Measurements from ENCODE around the gene NKX2-4. TPM values are rescaled to one million over a fixed set of nuclear protein-coding genes. Genes with fewer than 3 reads are reported as not detected.
A peak's percentile ranks its signal among the peaks of the same experiment; 100 is the strongest.
"Not testable (repeated sequence)": the region's sequence is repeated elsewhere in the genome, so short reads cannot be mapped to it uniquely, and the experiment has no call there.

NKX2-4 gene
- not detected in 2 replicates for total RNA-seq

- no peak for DNase-seq (ENCODE audit: extremely low read depth, low read depth, low spot score)
Observed at GRCh38 chr20:21397341-21398108, at the start of gene NKX2-4. TSS of gene NKX2-4 (minus strand) at chr20:21397526. CDS start at chr20:21397399, 127 bp downstream.

DNA sequence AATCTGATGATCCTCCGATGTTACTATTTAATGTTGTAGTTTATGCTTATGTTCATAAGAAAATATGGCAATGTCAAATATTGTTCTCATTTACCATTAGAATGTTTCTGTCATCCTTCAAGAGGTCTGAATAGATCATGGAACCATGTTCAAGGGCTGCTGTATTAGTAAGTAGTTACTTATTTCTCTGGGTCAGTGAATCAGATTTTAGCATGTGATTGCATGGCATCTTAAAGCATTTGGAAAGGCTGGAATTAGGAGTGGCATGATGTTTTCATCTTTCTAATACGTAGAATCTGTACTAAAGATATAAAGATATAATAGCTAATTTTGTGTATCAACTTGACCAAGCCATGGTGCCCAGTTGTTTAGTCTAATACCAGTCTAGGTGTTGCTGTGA lies 40.5 kb upstream of the NKX2-4 start:
- no peak for DNase-seq (ENCODE audit: extremely low read depth, low read depth, low spot score)

- no peak for DNase-seq (ENCODE audit: extremely low read depth, low read depth, low spot score)
Observed at GRCh38 chr20:21437248-21437647, 39.9 kb upstream of the NKX2-4 start.

DNA sequence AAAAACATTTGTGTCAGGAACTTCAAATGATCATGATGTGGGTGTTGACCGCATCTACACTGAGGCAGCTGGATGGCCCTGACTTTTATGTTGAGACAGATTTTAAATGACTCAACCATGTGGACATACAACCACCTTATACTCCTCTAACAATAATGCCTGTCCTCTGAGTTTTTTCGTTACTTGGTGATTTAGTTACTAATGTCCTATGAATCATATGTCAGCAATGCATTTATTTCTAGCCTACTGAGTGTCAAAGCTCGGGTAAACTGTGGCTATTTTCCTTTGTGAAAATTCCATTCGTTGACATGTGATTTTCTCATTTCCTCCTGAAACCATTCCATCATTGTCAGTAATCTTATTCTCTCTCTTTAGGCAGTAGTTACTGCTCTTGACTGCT lies 38.9 kb upstream of the NKX2-4 start:
- DNase-seq (ENCODE audit: extremely low read depth, low read depth, low spot score): peak; percentile 34

- no peak for DNase-seq (ENCODE audit: extremely low read depth, low read depth, low spot score)
Observed at GRCh38 chr20:21435576-21435975, 38.2 kb upstream of the NKX2-4 start.

GRCh38 chr20:21433329-21433890 lies 36.1 kb upstream of the NKX2-4 start:
- no peak for DNase-seq (ENCODE audit: extremely low read depth, low read depth, low spot score)

- DNase-seq (ENCODE audit: extremely low read depth, low read depth, low spot score): no peak
Observed at GRCh38 chr20:21432911-21433310, 35.6 kb upstream of the NKX2-4 start.

DNA sequence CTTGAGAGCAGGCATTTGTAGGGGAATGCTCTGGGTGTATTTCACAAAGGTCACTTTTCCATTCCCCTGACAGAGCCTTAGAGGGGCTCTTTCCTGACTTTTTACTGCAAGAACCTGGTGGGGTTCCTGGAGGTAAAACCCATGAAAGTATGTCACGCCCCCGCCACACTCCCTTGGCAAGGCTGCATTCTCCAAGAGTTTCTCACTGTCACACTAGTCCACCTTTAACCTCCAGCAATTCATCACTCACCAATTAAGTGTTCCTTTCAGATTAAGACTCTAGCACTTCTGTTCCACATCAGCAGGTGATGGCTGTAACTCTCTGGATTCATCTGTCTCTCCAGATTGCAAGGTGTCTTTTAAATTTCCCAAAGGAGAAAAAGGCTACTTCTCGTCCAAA lies 32.7 kb upstream of the NKX2-4 start:
- DNase-seq (ENCODE audit: extremely low read depth, low read depth, low spot score): no peak

DNA sequence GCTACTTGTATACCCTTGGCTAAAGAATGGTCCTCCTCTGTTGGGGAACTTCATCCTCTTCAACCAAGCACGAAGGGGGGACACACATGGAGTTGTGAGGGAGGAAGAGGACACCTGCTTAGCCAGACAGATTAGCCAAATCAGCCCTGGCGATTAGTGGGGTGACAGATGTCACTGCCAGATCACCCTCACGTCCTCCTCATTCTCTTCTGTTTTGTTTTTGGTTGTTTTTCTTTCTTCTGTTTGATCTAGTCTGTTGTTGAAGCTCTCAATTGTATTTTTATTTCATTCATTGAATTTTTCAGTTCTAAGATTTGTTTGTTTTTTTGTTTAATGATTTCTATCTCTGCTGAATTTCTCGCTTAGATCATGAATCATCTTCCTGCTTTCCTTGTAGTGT lies 27.5 kb upstream of the NKX2-4 start:
- DNase-seq (ENCODE audit: extremely low read depth, low read depth, low spot score): no peak

GRCh38 chr20:21423712-21424111 lies 26.4 kb upstream of the NKX2-4 start:
- DNase-seq (ENCODE audit: extremely low read depth, low read depth, low spot score): not testable (repeated sequence)

DNA sequence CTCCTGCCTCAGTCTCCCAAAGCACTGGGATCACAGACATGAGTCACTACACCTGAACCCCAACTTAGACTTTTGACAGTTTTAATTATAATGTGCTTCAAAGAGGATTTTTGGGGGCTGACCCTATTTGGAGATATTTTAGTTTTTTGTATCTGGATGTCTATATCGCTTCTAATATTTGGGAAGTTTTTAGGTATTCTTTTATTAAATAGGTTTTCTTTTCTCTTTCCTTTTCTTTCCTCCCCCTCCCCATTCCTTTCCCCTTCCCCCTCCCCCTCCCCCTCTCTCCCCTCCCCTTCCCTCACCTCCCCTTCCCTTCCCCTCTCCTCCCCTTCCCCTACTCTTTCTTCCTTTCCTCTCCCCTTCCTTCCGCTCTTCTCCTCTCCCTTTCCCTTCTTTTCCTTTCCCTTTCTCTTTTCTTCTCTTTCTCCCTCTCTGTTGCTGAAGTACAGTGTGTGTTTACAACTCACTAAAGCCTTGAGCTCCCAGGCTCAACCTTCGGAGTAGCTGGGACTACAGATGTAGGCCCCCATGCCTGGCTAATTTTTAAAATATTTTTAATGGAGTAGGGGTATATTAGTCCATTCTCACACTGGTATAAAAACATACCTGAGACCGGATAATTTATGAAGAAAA lies 24.4 kb upstream of the NKX2-4 start:
- DNase-seq (ENCODE audit: extremely low read depth, low read depth, low spot score): no peak

DNA sequence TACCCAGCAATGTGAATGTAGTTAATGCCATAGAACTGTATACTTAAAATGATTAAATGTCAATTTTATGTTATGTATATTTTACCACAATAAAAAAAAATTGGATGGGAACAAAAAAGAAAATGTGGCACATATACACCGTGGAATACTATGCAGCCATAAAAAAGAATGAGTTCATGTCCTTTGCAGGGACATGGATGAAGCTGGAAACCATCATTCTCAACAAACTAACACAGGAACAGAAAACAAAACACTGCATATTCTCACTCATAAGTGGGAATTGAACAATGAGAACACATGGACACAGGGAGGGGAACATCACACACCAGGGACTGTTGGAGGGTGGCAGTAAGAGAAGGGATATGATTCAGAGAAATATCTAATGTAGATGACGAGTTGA lies 21.8 kb upstream of the NKX2-4 start:
- DNase-seq (ENCODE audit: extremely low read depth, low read depth, low spot score): not testable (repeated sequence)

GRCh38 chr20:21413996-21414395 lies 16.7 kb upstream of the NKX2-4 start:
- not testable (repeated sequence) for DNase-seq (ENCODE audit: extremely low read depth, low read depth, low spot score)

DNA sequence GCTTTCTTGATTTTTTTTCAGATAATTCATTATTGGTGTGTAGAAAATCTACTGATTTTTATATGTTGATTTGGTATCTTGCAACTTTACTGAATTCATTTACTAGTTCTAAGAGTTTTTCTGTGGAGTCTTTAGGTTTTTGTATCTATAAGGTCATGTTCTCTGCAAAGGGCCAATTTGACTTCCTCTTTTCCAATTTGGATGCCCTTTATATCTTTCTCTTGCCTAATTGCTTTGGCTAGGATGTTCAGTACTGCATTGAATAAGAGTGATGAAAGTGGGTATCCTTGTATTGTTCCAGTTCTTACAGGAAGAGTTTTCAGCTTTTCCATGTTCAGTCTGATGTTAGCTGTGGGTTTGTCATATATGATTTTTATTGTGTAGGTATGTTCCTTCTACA lies 14.4 kb upstream of the NKX2-4 start:
- no peak for DNase-seq (ENCODE audit: extremely low read depth, low read depth, low spot score)

DNA sequence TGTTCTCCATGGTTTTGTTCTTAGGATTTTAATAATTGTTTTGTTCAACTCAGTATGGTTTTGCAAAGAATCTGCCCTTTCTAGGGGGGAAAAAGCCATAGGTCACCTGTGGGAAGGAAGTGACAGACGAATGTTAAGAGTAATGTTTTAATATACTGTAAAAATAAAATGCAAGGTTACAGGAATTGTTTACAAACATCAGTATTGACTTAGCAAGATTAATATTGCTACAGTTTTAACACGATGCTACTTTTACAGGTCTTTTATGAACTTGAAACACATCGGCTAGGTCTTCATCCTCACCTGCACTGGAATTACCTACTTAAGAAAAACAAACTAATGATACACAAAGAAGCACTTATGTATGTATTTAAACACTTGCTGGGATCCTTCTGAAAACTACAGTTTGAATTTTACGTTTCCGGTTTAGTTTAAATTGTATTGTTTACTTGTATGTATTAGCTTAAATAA lies 1.7 kb upstream of the NKX2-4 start:
- DNase-seq (ENCODE audit: extremely low read depth, low read depth, low spot score): no peak

GRCh38 chr20:21398109-21399004 lies 1.0 kb upstream of the NKX2-4 start:
- no peak for DNase-seq (ENCODE audit: extremely low read depth, low read depth, low spot score)

DNA sequence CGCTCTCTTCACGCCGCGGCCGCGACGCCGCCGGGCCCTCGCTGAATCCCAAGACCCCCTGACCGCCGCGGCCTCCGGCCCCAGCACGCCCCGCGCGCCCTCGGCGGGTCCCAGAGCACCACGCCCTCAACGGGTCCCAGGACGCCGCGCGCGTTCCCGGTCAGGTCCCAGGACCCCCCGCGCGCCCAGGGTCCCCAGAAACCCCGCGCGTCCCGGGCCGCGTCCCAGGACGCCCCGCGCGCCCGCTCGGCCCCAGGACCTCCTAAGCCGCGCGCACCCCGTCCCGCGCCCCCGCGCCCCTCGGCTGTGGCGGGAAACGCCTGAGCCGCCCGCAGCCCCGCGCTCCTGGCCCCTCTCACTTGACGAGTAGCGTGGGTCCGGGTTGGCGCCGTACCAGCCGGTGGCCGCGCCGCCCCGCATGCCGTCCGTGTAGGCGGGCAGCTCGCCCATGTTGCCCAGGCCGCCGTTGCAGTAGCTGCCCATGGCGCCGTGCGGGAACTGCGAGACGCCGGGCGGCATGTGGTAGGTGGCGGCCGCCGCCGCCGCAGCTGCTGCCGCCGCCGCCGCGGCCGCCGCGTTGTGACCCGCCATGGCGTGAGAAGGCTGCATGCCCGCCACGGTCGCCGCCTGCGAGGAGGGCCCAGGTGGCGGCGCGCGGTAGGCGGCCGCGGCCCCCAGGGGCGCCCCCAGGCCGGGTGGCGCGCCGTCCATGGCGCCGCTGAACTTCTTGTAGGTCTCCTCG lies 556 bp downstream of the NKX2-4 start:
- no peak for DNase-seq (ENCODE audit: extremely low read depth, low read depth, low spot score)

GRCh38 chr20:21395666-21396598 lies 1.4 kb downstream of the NKX2-4 start:
- no peak for DNase-seq (ENCODE audit: extremely low read depth, low read depth, low spot score)

GRCh38 chr20:21395051-21395665 lies 2.2 kb downstream of the NKX2-4 start:
- no peak for DNase-seq (ENCODE audit: extremely low read depth, low read depth, low spot score)
